Esophagus muscularis mucosa (tissue), 4 donors: ENCODE results near the gene ST8SIA5. TPM values are rescaled to one million over a fixed set of nuclear protein-coding genes. Genes with fewer than 3 reads are reported as not detected.

Experiments
- DNase-seq: peaks from one replicate; pipeline ENCODE4 v3.0.0-alpha.2; 2017; ENCODE audit errors: extremely low spot score
- H3K27ac ChIP-seq, 4 donors: fragments of 200-600 bp; sonication (generic); replicated peaks in 1 of 4; 1 replicate in 3 of 4; 2 replicates in 1 of 4; pipeline ENCODE4 v1.5.1; 2016 to 2019; ENCODE audit warnings: mild to moderate bottlenecking in 1 of 4
- H3K27me3 ChIP-seq, 4 donors: fragments of 200-600 bp; sonication (generic); one replicate each; pipeline versions ENCODE4 v1.5.1 to v1.6.0; 2016 to 2019
- H3K36me3 ChIP-seq, 4 donors: fragments of 200-600 bp; sonication (generic); one replicate each; pipeline ENCODE4 v1.5.1; 2016 to 2019
- H3K4me1 ChIP-seq, 4 donors: fragments of 200-600 bp; sonication (generic); one replicate each; pipeline ENCODE4 v1.5.1; 2016 to 2019
- H3K4me3 ChIP-seq, 4 donors: fragments of 200-600 bp; sonication (generic); 1 replicate in 2 of 4; 2 replicates in 2 of 4; pipeline ENCODE4 v1.5.1; 2016 to 2019; ENCODE audit warnings: mild to moderate bottlenecking in 4 of 4, moderate library complexity in 1 of 4
- H3K9me3 ChIP-seq, 4 donors: fragments of 200-600 bp; sonication (generic); 1 replicate in 3 of 4; 2 replicates in 1 of 4; pipeline ENCODE4 v1.5.1; 2016 to 2019
- EP300 ChIP-seq: sonication (generic); formaldehyde crosslinking; IDR thresholded peaks from one replicate; pipeline ENCODE4 v1.6.1; 2017; ENCODE audit warnings: antibody characterized with exemption
- POLR2A ChIP-seq: fragments of 450-650 bp; IDR thresholded peaks from one replicate; pipeline ENCODE4 v1.6.1; 2017; ENCODE audit warnings: antibody characterized with exemption, moderate library complexity, mild to moderate bottlenecking, low read depth
- POLR2AphosphoS5 ChIP-seq, 2 donors: sonication (generic); formaldehyde crosslinking; IDR thresholded peaks; one replicate each; pipeline ENCODE4 v1.6.1; 2017; ENCODE audit warnings: antibody characterized with exemption in 2 of 2
- WGBS: methylation state at CpG from one replicate; pipeline ENCODE4 v1.1.5; 2018; 5-methylcytosine and 5-hydroxymethylcytosine counted together
- intact Hi-C: fragments of 100-400 bp; cut with DNase I; formaldehyde crosslinking; loops from one replicate; pipeline ENCODE4 v1.15.1; 2023
- total RNA-seq, 4 donors: library from RNA; depleted of rRNA; stranded (reverse); fragments of >200 nt; gene quantifications; one replicate each; pipeline versions ENCODE4 v1.1.0 to v1.2.1, GENCODE V29; 2016
- TF ChIP-seq, protein P1 (sequence below), 3 experiments: fragments of 200-600 bp in 2 of 3; fragments of 450-650 bp in 1 of 3; sonication (generic) in 2 of 3; IDR thresholded peaks; one replicate each; pipeline ENCODE4 v1.5.1; 2017 to 2019; ENCODE audit warnings: antibody characterized with exemption in 3 of 3, mild to moderate bottlenecking in 2 of 3, moderate library complexity in 1 of 3

The ST8SIA5 gene
- total RNA-seq, 4 donors from 2014 or later, result 0.06 to 0.26 TPM; not detected in 2

DNA sequence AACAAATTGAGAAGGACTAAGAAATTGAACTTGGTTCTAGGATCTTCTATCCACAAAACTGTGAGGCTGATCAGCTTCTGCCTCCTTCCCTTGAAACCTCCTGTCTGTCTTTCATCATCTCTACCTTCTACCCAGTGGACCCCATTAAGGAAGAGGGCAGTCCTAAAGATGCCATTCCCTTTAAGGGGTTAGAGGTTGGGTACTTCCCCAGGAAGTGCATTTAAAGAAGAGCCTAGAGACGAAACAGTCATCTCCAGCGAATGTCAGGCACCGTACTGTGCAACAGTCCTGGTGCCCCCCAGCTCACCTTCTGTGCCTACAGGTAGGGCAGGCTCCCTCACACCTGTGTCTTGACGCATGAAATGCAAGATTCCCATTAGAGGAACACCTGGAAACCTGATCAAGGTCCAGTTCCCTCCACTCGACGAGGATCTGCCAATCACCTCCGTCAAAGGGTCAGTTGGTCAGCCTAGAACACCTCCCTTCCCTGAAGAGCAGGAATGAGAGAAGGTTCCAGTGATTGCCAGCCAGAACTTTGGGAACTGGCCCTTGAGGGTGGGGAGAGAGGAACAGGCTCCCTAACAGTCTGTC, 120.7 kb downstream of the ST8SIA5 start:
- Histone ChIP-seq H3K9me3 (peaks cover 0 to 6% (median 0%) of the 10 kb centered on the region in 4 donors), H3K36me3 (no peaks in the 10 kb centered on the region), H3K4me3 (no peak overlapping the region), H3K27me3 (no peaks in the 10 kb centered on the region), H3K4me1 (no peaks in the 10 kb centered on the region), H3K27ac (no peak overlapping the region)
- TF ChIP-seq, protein P1, sequence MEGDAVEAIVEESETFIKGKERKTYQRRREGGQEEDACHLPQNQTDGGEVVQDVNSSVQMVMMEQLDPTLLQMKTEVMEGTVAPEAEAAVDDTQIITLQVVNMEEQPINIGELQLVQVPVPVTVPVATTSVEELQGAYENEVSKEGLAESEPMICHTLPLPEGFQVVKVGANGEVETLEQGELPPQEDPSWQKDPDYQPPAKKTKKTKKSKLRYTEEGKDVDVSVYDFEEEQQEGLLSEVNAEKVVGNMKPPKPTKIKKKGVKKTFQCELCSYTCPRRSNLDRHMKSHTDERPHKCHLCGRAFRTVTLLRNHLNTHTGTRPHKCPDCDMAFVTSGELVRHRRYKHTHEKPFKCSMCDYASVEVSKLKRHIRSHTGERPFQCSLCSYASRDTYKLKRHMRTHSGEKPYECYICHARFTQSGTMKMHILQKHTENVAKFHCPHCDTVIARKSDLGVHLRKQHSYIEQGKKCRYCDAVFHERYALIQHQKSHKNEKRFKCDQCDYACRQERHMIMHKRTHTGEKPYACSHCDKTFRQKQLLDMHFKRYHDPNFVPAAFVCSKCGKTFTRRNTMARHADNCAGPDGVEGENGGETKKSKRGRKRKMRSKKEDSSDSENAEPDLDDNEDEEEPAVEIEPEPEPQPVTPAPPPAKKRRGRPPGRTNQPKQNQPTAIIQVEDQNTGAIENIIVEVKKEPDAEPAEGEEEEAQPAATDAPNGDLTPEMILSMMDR (IDR thresholded peaks at IDR 0.05), result no peak
- TF ChIP-seq EP300 (no peak), POLR2AphosphoS5 (IDR thresholded peaks at IDR 0.05) (no peak), POLR2A (no peak)
- DNase-seq, result no peak
- 100% methylated on average over 3 of the region's 7 CpGs for WGBS
- intact Hi-C loops, result no loop called here

DNA sequence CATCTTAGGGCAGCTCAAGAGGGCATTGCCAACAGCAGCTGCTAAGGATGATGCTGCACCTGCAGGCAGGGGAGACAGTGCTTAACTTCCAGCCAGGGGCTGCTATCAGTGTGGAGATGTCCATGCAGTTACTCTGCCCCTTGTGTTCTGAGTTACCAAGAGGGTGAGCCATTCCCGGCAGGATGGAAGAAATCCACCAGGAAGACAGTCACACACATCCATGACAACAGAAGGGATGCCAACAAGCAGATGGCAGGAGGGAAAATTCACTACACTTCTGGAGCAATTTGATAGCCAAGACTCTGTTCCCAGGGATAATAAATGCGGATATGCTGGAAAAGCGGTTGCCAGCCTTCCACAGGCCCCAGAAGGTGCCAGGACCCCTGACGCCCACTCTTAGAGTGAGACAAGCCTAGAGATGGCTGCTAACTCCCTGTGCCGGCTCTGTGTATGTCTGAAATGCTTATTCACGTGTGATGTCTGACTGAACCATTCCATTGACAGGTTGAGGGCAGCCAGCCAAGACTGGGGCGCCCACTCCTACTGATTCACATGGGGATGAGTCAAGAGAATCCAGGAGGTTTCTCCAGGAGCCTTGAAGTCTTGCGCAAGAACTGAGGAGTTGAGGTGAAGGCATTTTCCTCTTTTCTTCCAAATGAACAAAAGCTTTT, 124.3 kb downstream of the ST8SIA5 start:
- TF ChIP-seq POLR2A (no peak), POLR2AphosphoS5 (IDR thresholded peaks at IDR 0.05) (no peak), EP300 (no peak)
- TF ChIP-seq, protein P1 (IDR thresholded peaks at IDR 0.05), result no peak
- H3K9me3 ChIP-seq, result peaks cover 0 to 6% (median 0%) of the 10 kb centered on the region in 4 donors
- DNase-seq, result no peak
- H3K4me1 ChIP-seq, result no peaks in the 10 kb centered on the region
- H3K36me3 ChIP-seq, result no peaks in the 10 kb centered on the region
- intact Hi-C loops, result no loop called here
- peaks cover 0 to 6% (median 2%) of the 10 kb centered on the region in 4 donors for H3K27me3 ChIP-seq
- H3K4me3 ChIP-seq, result no peak overlapping the region
- no peak overlapping the region for H3K27ac ChIP-seq
- WGBS, result 95% methylated on average over 7 of the region's 8 CpGs

DNA sequence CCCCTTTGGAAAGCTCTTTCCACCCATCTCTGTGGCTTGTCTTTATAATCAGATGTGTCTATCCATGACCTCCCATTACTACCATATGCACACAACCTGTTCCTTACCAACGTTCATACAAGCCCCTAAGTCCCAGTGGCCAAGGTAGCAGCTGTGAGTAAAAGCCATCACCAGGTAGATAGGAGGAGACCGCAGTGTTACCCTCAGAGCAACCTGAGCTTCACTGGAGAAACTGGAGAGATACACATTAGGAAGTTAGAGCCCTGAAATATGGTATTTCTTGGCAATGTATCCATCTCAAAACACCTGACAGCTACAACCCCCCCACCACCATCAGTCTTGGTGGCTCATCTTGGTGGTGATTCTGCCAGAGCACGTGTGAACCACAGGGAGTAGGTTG, 125.9 kb downstream of the ST8SIA5 start:
- Histone ChIP-seq H3K27me3 (peaks cover 0 to 6% (median 2%) of the 10 kb centered on the region in 4 donors), H3K4me1 (no peaks in the 10 kb centered on the region), H3K4me3 (no peak overlapping the region), H3K27ac (no peak overlapping the region), H3K36me3 (no peaks in the 10 kb centered on the region), H3K9me3 (peaks cover 0 to 6% (median 0%) of the 10 kb centered on the region in 4 donors)
- intact Hi-C loops, result no loop called here
- TF ChIP-seq EP300, result no peak
- no peak for TF ChIP-seq POLR2A
- TF ChIP-seq POLR2AphosphoS5 (IDR thresholded peaks at IDR 0.05), result no peak
- TF ChIP-seq, protein P1 (IDR thresholded peaks at IDR 0.05), result no peak
- DNase-seq, result peak; percentile 75
- WGBS, result 73% methylated on average over 3 of the region's 3 CpGs

DNA sequence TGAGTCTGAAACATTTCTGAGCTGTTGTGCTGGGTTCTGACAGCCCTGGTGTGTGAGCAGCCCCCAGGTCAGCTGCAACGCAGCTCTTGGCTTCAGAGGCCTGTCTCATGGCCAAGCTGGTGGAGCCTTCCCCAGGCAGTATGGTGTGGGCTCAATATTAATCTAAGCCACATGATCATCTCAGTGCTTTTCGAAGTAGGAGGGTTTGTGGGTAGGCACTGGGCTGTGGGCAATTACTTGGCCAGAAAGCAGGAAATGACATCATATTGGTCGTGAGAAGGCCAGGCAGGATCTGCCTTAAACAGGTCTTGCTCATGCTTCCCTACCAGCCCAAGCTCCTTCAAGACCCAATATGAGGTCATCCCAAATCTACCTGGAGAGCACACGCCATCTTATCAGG, 126.7 kb downstream of the ST8SIA5 start:
- Histone ChIP-seq H3K27ac (no peak overlapping the region), H3K4me3 (no peak overlapping the region), H3K4me1 (no peaks in the 10 kb centered on the region), H3K36me3 (no peaks in the 10 kb centered on the region), H3K9me3 (peaks cover 0 to 6% (median 0%) of the 10 kb centered on the region in 4 donors), H3K27me3 (peaks cover 0 to 6% (median 2%) of the 10 kb centered on the region in 4 donors)
- TF ChIP-seq POLR2A (no peak), POLR2AphosphoS5 (IDR thresholded peaks at IDR 0.05) (no peak), EP300 (no peak)
- TF ChIP-seq, protein P1 (IDR thresholded peaks at IDR 0.05), result no peak
- intact Hi-C loops, result no loop called here
- DNase-seq, result peak; percentile 64
- WGBS, result 72% methylated on average over 2 of the region's 4 CpGs
